ENCODE results near the gene ALKBH6. TPM values are rescaled to one million over a fixed set of nuclear protein-coding genes. Genes with fewer than 3 reads are reported as not detected.
A peak's percentile ranks its signal among the peaks of the same experiment; 100 is the strongest.

The ALKBH6 gene
- total RNA-seq, 1 donor from 2014 or later = 11.8 TPM

- peak; percentile 69 for DNase-seq
Measured at GRCh38 chr19:36032251-36033104, 18.5 kb upstream of the ALKBH6 start, which contains the start of gene CLIP3. Gene CLIP3, minus strand, starts transcription at chr19:36032873. Its CDS starts 516 bp downstream, at chr19:36032357.

GRCh38 chr19:36031308-36031707 lies 17.3 kb upstream of the ALKBH6 start:
- peaks cover 7% of the 10 kb centered on the region for H3K36me3 ChIP-seq
- H3K9me3 ChIP-seq (replicated peaks) = no peaks in the 10 kb centered on the region
- no peak for TF ChIP-seq CTCF (IDR thresholded peaks at IDR 0.05; ENCODE audit: borderline replicate concordance)
- no peak overlapping the region for H3K4me3 ChIP-seq
- intact Hi-C loops (cut with micrococcal nuclease) = no loop called here
- no peak overlapping the region for H3K27ac ChIP-seq (replicated peaks)
- H3K4me1 ChIP-seq = peaks cover 18% of the 10 kb centered on the region
- peaks cover 7% of the 10 kb centered on the region for H3K27me3 ChIP-seq (ENCODE audit: low read depth)
- DNase-seq = no peak

More at GRCh38 chr19:36032251-36033104, 18.5 kb upstream of the ALKBH6 start, which contains the start of gene CLIP3:
- H3K9me3 ChIP-seq (replicated peaks) = no peaks in the 10 kb centered on the region
- H3K4me3 ChIP-seq = peak within 1 kb of the TSS; percentile 69
- H3K27me3 ChIP-seq (ENCODE audit: low read depth) = peaks cover 7% of the 10 kb centered on the region
- no peak for TF ChIP-seq CTCF (IDR thresholded peaks at IDR 0.05; ENCODE audit: borderline replicate concordance)
- peak within 1 kb of the TSS; percentile 39 for H3K27ac ChIP-seq (replicated peaks)
- H3K36me3 ChIP-seq = no peaks in the 10 kb centered on the region
- intact Hi-C loops (cut with micrococcal nuclease) = no loop called here
- peaks cover 18% of the 10 kb centered on the region for H3K4me1 ChIP-seq

- Histone ChIP-seq H3K27me3 (ENCODE audit: low read depth) (peaks cover 7% of the 10 kb centered on the region), H3K27ac (replicated peaks) (no peak overlapping the region), H3K4me3 (no peak overlapping the region), H3K4me1 (peaks cover 18% of the 10 kb centered on the region), H3K36me3 (peaks cover 7% of the 10 kb centered on the region), H3K9me3 (replicated peaks) (no peaks in the 10 kb centered on the region)
- no peak for DNase-seq
- TF ChIP-seq CTCF (IDR thresholded peaks at IDR 0.05; ENCODE audit: borderline replicate concordance) = no peak
- intact Hi-C loops (cut with micrococcal nuclease) = no loop called here
Measured at GRCh38 chr19:36030264-36031148, 16.5 kb upstream of the ALKBH6 start.

GRCh38 chr19:36028313-36029041 lies 14.5 kb upstream of the ALKBH6 start:
- Histone ChIP-seq H3K4me1 (peaks cover 18% of the 10 kb centered on the region), H3K36me3 (peaks cover 15% of the 10 kb centered on the region), H3K27me3 (ENCODE audit: low read depth) (peaks cover 7% of the 10 kb centered on the region), H3K4me3 (no peak overlapping the region), H3K27ac (replicated peaks) (no peak overlapping the region), H3K9me3 (replicated peaks) (no peaks in the 10 kb centered on the region)
- DNase-seq = no peak
- intact Hi-C loops (cut with micrococcal nuclease) = no loop called here
- no peak for TF ChIP-seq CTCF (IDR thresholded peaks at IDR 0.05; ENCODE audit: borderline replicate concordance)

GRCh38 chr19:36027696-36028095 lies 13.7 kb upstream of the ALKBH6 start:
- TF ChIP-seq CTCF (IDR thresholded peaks at IDR 0.05; ENCODE audit: borderline replicate concordance) = no peak
- peaks cover 7% of the 10 kb centered on the region for H3K27me3 ChIP-seq (ENCODE audit: low read depth)
- H3K9me3 ChIP-seq (replicated peaks) = no peaks in the 10 kb centered on the region
- H3K4me1 ChIP-seq = peaks cover 12% of the 10 kb centered on the region
- intact Hi-C loops (cut with micrococcal nuclease) = no loop called here
- peaks cover 15% of the 10 kb centered on the region for H3K36me3 ChIP-seq
- H3K4me3 ChIP-seq = no peak overlapping the region
- H3K27ac ChIP-seq (replicated peaks) = no peak overlapping the region
- no peak for DNase-seq
